GM12874 (cell line): ENCODE results near the gene EMB.

Experiments used
- TF ChIP-seq, protein P1 (sequence below): IDR thresholded peaks from 2 replicates; pipeline ENCODE4 v1.5.1; 2011; ENCODE audit warnings: low read depth, mild to moderate bottlenecking, control low read depth, low read length, moderate library complexity; ENCODE audit not compliant: insufficient read depth

The EMB gene

DNA sequence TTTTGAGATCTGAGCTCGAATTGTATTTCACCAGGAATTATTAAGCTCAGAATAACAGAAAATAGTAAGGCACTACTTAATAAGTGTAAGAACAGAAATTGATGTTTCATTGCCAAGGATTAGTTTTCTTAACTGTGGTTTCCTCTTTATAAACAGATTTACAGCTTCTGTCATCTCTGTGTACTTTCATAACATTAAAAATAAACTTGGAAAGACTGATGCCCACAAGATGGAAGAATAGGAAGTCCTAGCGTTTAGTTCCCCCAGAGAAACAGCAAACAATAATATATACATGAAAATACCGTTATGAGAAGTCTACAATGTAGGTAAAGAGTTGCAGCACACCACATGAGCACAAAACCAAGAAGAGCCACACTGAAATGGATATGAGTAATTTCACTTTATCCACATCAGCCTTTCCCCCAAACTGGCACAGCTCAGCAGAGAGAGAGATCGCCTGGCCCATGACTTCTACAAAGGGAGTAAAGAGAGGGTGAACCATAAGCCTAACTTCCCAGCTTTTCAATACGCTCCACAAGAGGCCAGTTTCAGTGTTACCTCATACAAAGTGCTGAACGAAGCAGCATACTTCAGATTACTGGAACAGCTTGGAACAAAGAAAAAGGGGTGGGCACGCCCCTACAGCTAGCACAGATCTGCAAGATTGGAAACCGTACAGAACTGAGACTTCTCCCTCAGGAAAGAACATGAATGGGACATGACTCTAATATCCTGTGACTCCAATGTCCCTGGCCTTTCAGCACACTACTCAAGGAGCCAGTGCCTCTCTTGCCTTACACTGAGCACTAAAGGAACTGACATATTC, 75.4 kb downstream of the EMB start:
- TF ChIP-seq, protein P1, sequence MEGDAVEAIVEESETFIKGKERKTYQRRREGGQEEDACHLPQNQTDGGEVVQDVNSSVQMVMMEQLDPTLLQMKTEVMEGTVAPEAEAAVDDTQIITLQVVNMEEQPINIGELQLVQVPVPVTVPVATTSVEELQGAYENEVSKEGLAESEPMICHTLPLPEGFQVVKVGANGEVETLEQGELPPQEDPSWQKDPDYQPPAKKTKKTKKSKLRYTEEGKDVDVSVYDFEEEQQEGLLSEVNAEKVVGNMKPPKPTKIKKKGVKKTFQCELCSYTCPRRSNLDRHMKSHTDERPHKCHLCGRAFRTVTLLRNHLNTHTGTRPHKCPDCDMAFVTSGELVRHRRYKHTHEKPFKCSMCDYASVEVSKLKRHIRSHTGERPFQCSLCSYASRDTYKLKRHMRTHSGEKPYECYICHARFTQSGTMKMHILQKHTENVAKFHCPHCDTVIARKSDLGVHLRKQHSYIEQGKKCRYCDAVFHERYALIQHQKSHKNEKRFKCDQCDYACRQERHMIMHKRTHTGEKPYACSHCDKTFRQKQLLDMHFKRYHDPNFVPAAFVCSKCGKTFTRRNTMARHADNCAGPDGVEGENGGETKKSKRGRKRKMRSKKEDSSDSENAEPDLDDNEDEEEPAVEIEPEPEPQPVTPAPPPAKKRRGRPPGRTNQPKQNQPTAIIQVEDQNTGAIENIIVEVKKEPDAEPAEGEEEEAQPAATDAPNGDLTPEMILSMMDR: no peak

- TF ChIP-seq, protein P1: no peak
Measured at GRCh38 chr5:50359187-50359586, 81.9 kb downstream of the EMB start.

DNA sequence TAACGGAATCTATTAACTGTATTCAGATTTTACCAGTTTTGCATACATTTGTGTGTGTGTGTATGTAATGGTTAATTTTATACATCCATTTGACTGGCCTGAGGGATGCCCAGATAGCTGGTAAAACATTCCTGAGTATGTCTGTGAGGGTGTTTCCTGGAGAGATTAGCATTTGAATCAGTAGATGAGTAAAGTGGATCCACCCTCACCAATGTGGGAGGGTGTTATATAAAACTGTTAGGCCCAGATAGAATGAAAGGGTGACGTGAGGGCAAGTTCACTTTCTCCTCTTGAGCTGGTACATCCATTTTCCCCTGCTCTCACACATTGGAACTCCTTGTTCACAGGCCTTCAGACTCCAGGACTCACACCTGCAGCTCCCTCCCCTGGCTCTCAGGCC, 88.7 kb downstream of the EMB start:
- TF ChIP-seq, protein P1: no peak
